NCI-H345 treated with DMSO at 0.1 percent for 48 hours (cell line): ENCODE measurements around the gene CTNNA3.

Source experiments
- DNase-seq: peaks from one replicate; lab custom pipeline; 2025; ENCODE audit not compliant: unreplicated experiment; lab: John Stamatoyannopoulos, UW

Gene CTNNA3

GRCh38 chr10:67666416-67667034 lies 29.5 kb downstream of the CTNNA3 start:
- no peak for DNase-seq

- no peak for DNase-seq
Observed at GRCh38 chr10:67665491-67665890, 30.5 kb downstream of the CTNNA3 start.

- DNase-seq: no peak
Observed at GRCh38 chr10:67664942-67665341, 31.1 kb downstream of the CTNNA3 start.

GRCh38 chr10:67663449-67664087 lies 32.4 kb downstream of the CTNNA3 start:
- no peak for DNase-seq

GRCh38 chr10:67662415-67662814 lies 33.6 kb downstream of the CTNNA3 start:
- DNase-seq: no peak

GRCh38 chr10:67659497-67659896 lies 36.5 kb downstream of the CTNNA3 start:
- no peak for DNase-seq

- DNase-seq: no peak
Observed at GRCh38 chr10:67657775-67658174, 38.2 kb downstream of the CTNNA3 start.

- no peak for DNase-seq
Observed at GRCh38 chr10:67650558-67650957, 45.4 kb downstream of the CTNNA3 start.

- no peak for DNase-seq
Observed at GRCh38 chr10:67648613-67649229, 47.3 kb downstream of the CTNNA3 start.

- DNase-seq: no peak
Observed at GRCh38 chr10:67630904-67631303, 65.1 kb downstream of the CTNNA3 start.

- DNase-seq: no peak
Observed at GRCh38 chr10:67629461-67629971, 66.5 kb downstream of the CTNNA3 start.

GRCh38 chr10:67622984-67623383 lies 73.0 kb downstream of the CTNNA3 start:
- no peak for DNase-seq

- DNase-seq: no peak
Observed at GRCh38 chr10:67622511-67622910, 73.5 kb downstream of the CTNNA3 start.

- DNase-seq: no peak
Observed at GRCh38 chr10:67621834-67622233, 74.2 kb downstream of the CTNNA3 start.

GRCh38 chr10:67618116-67618515 lies 77.9 kb downstream of the CTNNA3 start:
- no peak for DNase-seq

GRCh38 chr10:67612577-67613537 lies 83.1 kb downstream of the CTNNA3 start:
- DNase-seq: no peak

- DNase-seq: no peak
Observed at GRCh38 chr10:67612176-67612575, 83.8 kb downstream of the CTNNA3 start.

- DNase-seq: no peak
Observed at GRCh38 chr10:67609996-67610793, 85.8 kb downstream of the CTNNA3 start.

- no peak for DNase-seq
Observed at GRCh38 chr10:67608001-67608400, 88.0 kb downstream of the CTNNA3 start.

GRCh38 chr10:67607472-67607871 lies 88.5 kb downstream of the CTNNA3 start:
- DNase-seq: no peak
